HG03460 (cell line): ENCODE data around the gene TOP3B.

Experiments used
- ATAC-seq: cut with Tn5 transposase; IDR thresholded peaks from one replicate; pipeline ENCODE4 v1.9.1; 2021; ENCODE audit not compliant: unreplicated experiment

The TOP3B gene

GRCh38 chr22:21980547-21980946 lies 2.0 kb downstream of the TOP3B start:
- no peak for ATAC-seq

GRCh38 chr22:21978564-21979386 lies 3.8 kb downstream of the TOP3B start:
- ATAC-seq: no peak

GRCh38 chr22:21977814-21978213 lies 4.8 kb downstream of the TOP3B start:
- ATAC-seq: no peak

- no peak for ATAC-seq
Observed at GRCh38 chr22:21975854-21976345, 6.7 kb downstream of the TOP3B start.

- no peak for ATAC-seq
Observed at GRCh38 chr22:21975273-21975672, 7.3 kb downstream of the TOP3B start.

- ATAC-seq: no peak
Observed at GRCh38 chr22:21974058-21974649, 8.4 kb downstream of the TOP3B start.

GRCh38 chr22:21972806-21973205 lies 9.8 kb downstream of the TOP3B start:
- ATAC-seq: no peak

- no peak for ATAC-seq
Observed at GRCh38 chr22:21972293-21972779, 10.3 kb downstream of the TOP3B start.

GRCh38 chr22:21971858-21972275 lies 10.7 kb downstream of the TOP3B start:
- no peak for ATAC-seq

GRCh38 chr22:21970800-21971617 lies 11.6 kb downstream of the TOP3B start:
- no peak for ATAC-seq

- no peak for ATAC-seq
Observed at GRCh38 chr22:21970037-21970799, 12.4 kb downstream of the TOP3B start.

- ATAC-seq: no peak
Observed at GRCh38 chr22:21968452-21969129, 14.0 kb downstream of the TOP3B start.

- ATAC-seq: no peak
Observed at GRCh38 chr22:21967693-21968271, 14.8 kb downstream of the TOP3B start.

GRCh38 chr22:21966643-21967516 lies 15.7 kb downstream of the TOP3B start:
- ATAC-seq: no peak

- ATAC-seq: no peak
Observed at GRCh38 chr22:21965762-21966288, 16.8 kb downstream of the TOP3B start.

- no peak for ATAC-seq
Observed at GRCh38 chr22:21964918-21965484, 17.6 kb downstream of the TOP3B start.

GRCh38 chr22:21964234-21964633 lies 18.4 kb downstream of the TOP3B start:
- no peak for ATAC-seq

- ATAC-seq: no peak
Observed at GRCh38 chr22:21963790-21964211, 18.8 kb downstream of the TOP3B start.
